GM19395 (cell line): Measurements from ENCODE around the gene ASB15.
"Not testable (repeated sequence)": the region's sequence is repeated elsewhere in the genome, so short reads cannot be mapped to it uniquely, and the experiment has no call there.

ENCODE experiments used
- ATAC-seq: cut with Tn5 transposase; IDR thresholded peaks from one replicate; pipeline ENCODE4 v1.9.1; 2021; ENCODE audit warnings: mild to moderate bottlenecking, moderate library complexity; ENCODE audit not compliant: unreplicated experiment

Gene ASB15

GRCh38 chr7:123601530-123601929 lies at the start of gene ASB15:
ASB15 (plus strand) TSS chr7:123601821; CDS start chr7:123614503, 12,682 bp downstream.
- no peak for ATAC-seq

- ATAC-seq, result not testable (repeated sequence)
These were observed 49.5 kb upstream of the ASB15 start for GRCh38 chr7:123552134-123552533.

- no peak for ATAC-seq
These were observed 49.0 kb upstream of the ASB15 start for GRCh38 chr7:123552641-123553040.

- no peak for ATAC-seq
These were observed 48.5 kb upstream of the ASB15 start for GRCh38 chr7:123553159-123553558.

GRCh38 chr7:123555484-123555883 lies 46.1 kb upstream of the ASB15 start:
- no peak for ATAC-seq

- no peak for ATAC-seq
These were observed 44.6 kb upstream of the ASB15 start for GRCh38 chr7:123557016-123557397.

GRCh38 chr7:123557398-123558288 lies 44.0 kb upstream of the ASB15 start, which contains the start of gene NDUFA5:
NDUFA5 (minus strand) TSS chr7:123557818; CDS start chr7:123557795, 23 bp downstream.
- peak; percentile 94 for ATAC-seq

GRCh38 chr7:123558289-123558874 lies 43.2 kb upstream of the ASB15 start:
- no peak for ATAC-seq

- ATAC-seq, result no peak
These were observed 39.5 kb upstream of the ASB15 start for GRCh38 chr7:123562121-123562520.

GRCh38 chr7:123569352-123570010 lies 32.1 kb upstream of the ASB15 start:
- ATAC-seq, result no peak

GRCh38 chr7:123570390-123571182 lies 31.0 kb upstream of the ASB15 start:
- no peak for ATAC-seq

GRCh38 chr7:123571187-123571586 lies 30.4 kb upstream of the ASB15 start:
- ATAC-seq, result no peak

GRCh38 chr7:123571684-123572083 lies 29.9 kb upstream of the ASB15 start:
- no peak for ATAC-seq

- ATAC-seq, result no peak
These were observed 28.3 kb upstream of the ASB15 start for GRCh38 chr7:123573341-123573740.

- no peak for ATAC-seq
These were observed 27.6 kb upstream of the ASB15 start for GRCh38 chr7:123573896-123574467.

GRCh38 chr7:123579416-123579815 lies 22.2 kb upstream of the ASB15 start:
- no peak for ATAC-seq

GRCh38 chr7:123580406-123581161 lies 21.0 kb upstream of the ASB15 start:
- ATAC-seq, result peak; percentile 90

- ATAC-seq, result no peak
These were observed 20.5 kb upstream of the ASB15 start for GRCh38 chr7:123581162-123581459.

GRCh38 chr7:123583821-123584220 lies 17.8 kb upstream of the ASB15 start:
- no peak for ATAC-seq

GRCh38 chr7:123588376-123588775 lies 13.2 kb upstream of the ASB15 start:
- ATAC-seq, result no peak
